ENCODE data around the gene FRMD8. TPM values are rescaled to one million over a fixed set of nuclear protein-coding genes. Genes with fewer than 3 reads are reported as not detected.
A peak's percentile ranks its signal among the peaks of the same experiment; 100 is the strongest.

FRMD8 gene
- total RNA-seq, 3 donors from 2014 or later = 22.9 to 57.0 (median 49.0) TPM

- Histone ChIP-seq H3K27ac (peak overlapping the region; percentile 58 to 62), H3K4me1 (peaks cover 4 to 5% of the 10 kb centered on the region in 2 donors), H3K27me3 (peaks cover 0 to 9% of the 10 kb centered on the region in 2 donors), H3K36me3 (no peaks in the 10 kb centered on the region), H3K9me3 (no peaks in the 10 kb centered on the region), H3K4me3 (peak overlapping the region; percentile 63 to 84 (median 78))
- peak in 1 of 2 donors; percentile 55 for DNase-seq (ENCODE audit: low spot score in 2 of 2)
- TF ChIP-seq POLR2A (IDR thresholded peaks at IDR 0.05) (no peak), POLR2AphosphoS5 (IDR thresholded peaks at IDR 0.05) (no peak), CTCF (IDR thresholded peaks at IDR 0.05) (no peak)
- intact Hi-C loops (cut with DNase I; ENCODE audit: low total_unique reads) = no loop called here
Measured at GRCh38 chr11:65355013-65355775, 31.2 kb upstream of the FRMD8 start.

GRCh38 chr11:65355776-65356393, 30.6 kb upstream of the FRMD8 start:
- Histone ChIP-seq H3K36me3 (no peaks in the 10 kb centered on the region), H3K4me3 (peak overlapping the region; percentile 63 to 84 (median 78)), H3K27me3 (peaks cover 0 to 9% of the 10 kb centered on the region in 2 donors), H3K9me3 (no peaks in the 10 kb centered on the region), H3K27ac (no peak overlapping the region), H3K4me1 (peaks cover 4 to 5% of the 10 kb centered on the region in 2 donors)
- peak in 1 of 2 donors; percentile 59 for DNase-seq (ENCODE audit: low spot score in 2 of 2)
- intact Hi-C loops (cut with DNase I; ENCODE audit: low total_unique reads) = no loop called here
- TF ChIP-seq POLR2A (IDR thresholded peaks at IDR 0.05) (no peak), CTCF (IDR thresholded peaks at IDR 0.05) (no peak), POLR2AphosphoS5 (IDR thresholded peaks at IDR 0.05) (no peak)

GRCh38 chr11:65356394-65356972, 30.0 kb upstream of the FRMD8 start:
- no peak for DNase-seq (ENCODE audit: low spot score in 2 of 2)
- intact Hi-C loops (cut with DNase I; ENCODE audit: low total_unique reads) = no loop called here
- H3K36me3 ChIP-seq = no peaks in the 10 kb centered on the region
- no peak for TF ChIP-seq CTCF (IDR thresholded peaks at IDR 0.05)
- TF ChIP-seq POLR2A (IDR thresholded peaks at IDR 0.05) = no peak
- no peak for TF ChIP-seq POLR2AphosphoS5 (IDR thresholded peaks at IDR 0.05)
- H3K27ac ChIP-seq = no peak overlapping the region
- no peaks in the 10 kb centered on the region for H3K9me3 ChIP-seq
- H3K4me1 ChIP-seq = peaks cover 4 to 5% of the 10 kb centered on the region in 2 donors
- peaks cover 0 to 9% of the 10 kb centered on the region in 2 donors for H3K27me3 ChIP-seq
- H3K4me3 ChIP-seq = peak overlapping the region in 1 of 3 donors; percentile 84

GRCh38 chr11:65357856-65358356, 28.5 kb upstream of the FRMD8 start:
- Histone ChIP-seq H3K27ac (no peak overlapping the region), H3K27me3 (peaks cover 0 to 9% of the 10 kb centered on the region in 2 donors), H3K4me3 (no peak overlapping the region), H3K9me3 (no peaks in the 10 kb centered on the region), H3K36me3 (no peaks in the 10 kb centered on the region), H3K4me1 (peaks cover 4 to 5% of the 10 kb centered on the region in 2 donors)
- TF ChIP-seq CTCF (IDR thresholded peaks at IDR 0.05) = no peak
- no peak for DNase-seq (ENCODE audit: low spot score in 2 of 2)
- intact Hi-C loops (cut with DNase I; ENCODE audit: low total_unique reads) = no loop called here
